HepG2 (cell line): ENCODE results near the gene GRB7. TPM values are rescaled to one million over a fixed set of nuclear protein-coding genes. Genes with fewer than 3 reads are reported as not detected.
A peak's percentile ranks its signal among the peaks of the same experiment; 100 is the strongest.

Experiments
- BHLHE40 ChIP-seq: IDR thresholded peaks from 2 replicates; pipeline ENCODE4 v1.6.1; 2011; ENCODE audit warnings: low read length, improper control_type of control experiment
- CEBPG ChIP-seq: IDR thresholded peaks from 2 replicates; pipeline ENCODE4 v1.6.1; 2016
- EP300 ChIP-seq, 3 experiments: sonication (generic) in 1 of 3; formaldehyde crosslinking in 1 of 3; IDR thresholded peaks; 2 replicates each; pipeline versions ENCODE4 v1.5.1 to v1.6.1; 2011 to 2020; ENCODE audit warnings: low read depth in 2 of 3, low read length in 2 of 3, borderline replicate concordance in 1 of 3, improper control_type of control experiment in 1 of 3, mild to moderate bottlenecking in 1 of 3, missing genetic modification reagents in 1 of 3, moderate library complexity in 1 of 3
- GATAD1 ChIP-seq: IDR thresholded peaks from 2 replicates; pipeline ENCODE4 v1.6.1; 2016; ENCODE audit warnings: missing genetic modification reagents, missing compliant biosample characterization
- HCFC1 ChIP-seq: fragments of 150-350 bp; IDR thresholded peaks from 2 replicates; pipeline ENCODE4 v1.6.1; 2014; ENCODE audit warnings: low read depth, low read length
- KDM2A ChIP-seq: sonication (generic); formaldehyde crosslinking; IDR thresholded peaks from 2 replicates; pipeline ENCODE4 v1.4.0; 2020; ENCODE audit warnings: low read depth, missing genetic modification reagents, borderline replicate concordance
- MTA3 ChIP-seq: sonication (generic); formaldehyde crosslinking; IDR thresholded peaks from 2 replicates; pipeline ENCODE4 v1.4.0; 2020; ENCODE audit warnings: missing genetic modification reagents
- NR1H2 ChIP-seq: sonication (generic); formaldehyde crosslinking; IDR thresholded peaks from 2 replicates; pipeline ENCODE4 v1.8.1; 2022; ENCODE audit warnings: low read depth, missing genetic modification reagents, borderline replicate concordance
- PHF20 ChIP-seq: sonication (generic); formaldehyde crosslinking; IDR thresholded peaks from 2 replicates; pipeline ENCODE4 v1.5.0; 2020; ENCODE audit warnings: mild to moderate bottlenecking, missing genetic modification reagents
- SNAI1 ChIP-seq: sonication (generic); formaldehyde crosslinking; IDR thresholded peaks from 2 replicates; pipeline ENCODE4 v1.5.0; 2020; ENCODE audit warnings: mild to moderate bottlenecking, missing genetic modification reagents, borderline replicate concordance
- SP140L ChIP-seq: sonication (generic); formaldehyde crosslinking; IDR thresholded peaks from 2 replicates; pipeline ENCODE4 v1.4.0; 2020; ENCODE audit warnings: missing genetic modification reagents, borderline replicate concordance
- ZC3H13 ChIP-seq: sonication (generic); formaldehyde crosslinking; IDR thresholded peaks from 2 replicates; pipeline ENCODE4 v1.8.1; 2023; ENCODE audit warnings: mild to moderate bottlenecking, missing genetic modification reagents, moderate library complexity
- ZIK1 ChIP-seq: sonication (generic); formaldehyde crosslinking; IDR thresholded peaks from 2 replicates; pipeline ENCODE4 v1.5.0; 2020; ENCODE audit warnings: mild to moderate bottlenecking, low read depth, missing genetic modification reagents, borderline replicate concordance
- ZNF337 ChIP-seq: sonication (generic); formaldehyde crosslinking; IDR thresholded peaks from 2 replicates; pipeline ENCODE4 v1.5.1; 2020; ENCODE audit warnings: missing genetic modification reagents, low read depth, mild to moderate bottlenecking, borderline replicate concordance
- ZNF44 ChIP-seq: sonication (generic); formaldehyde crosslinking; IDR thresholded peaks from 2 replicates; pipeline ENCODE4 v1.5.1; 2020; ENCODE audit warnings: mild to moderate bottlenecking, missing genetic modification reagents
- polyA plus RNA-seq, 8 experiments: library from polyadenylated mRNA; depleted of rRNA in 3 of 8; stranded (reverse) in 7 of 8; unstranded in 1 of 8; fragments of >200 nt; fragmentation: Illumina TruSeq in 4 of 8; extraction: Trizol in 4 of 8; gene quantifications; 2 replicates each; pipeline versions ENCODE4 v1.2.1 to v1.2.3, GENCODE V29; 2011 to 2016; ENCODE audit warnings: low read depth in 4 of 8, missing spikeins in 1 of 8, mixed read lengths in 1 of 8; ENCODE audit not compliant: insufficient read depth in 1 of 8
- total RNA-seq, 5 experiments: library from RNA; depleted of rRNA; stranded (reverse); fragments of >200 nt; fragmentation: Illumina TruSeq; extraction: Trizol; gene quantifications; 2 replicates each; pipeline ENCODE4 v1.2.3, GENCODE V29; 2016; ENCODE audit warnings: low read depth in 1 of 5
- TF ChIP-seq, protein P1 (sequence below): sonication (generic); formaldehyde crosslinking; IDR thresholded peaks from 2 replicates; pipeline ENCODE4 v1.5.1; 2020; ENCODE audit warnings: mild to moderate bottlenecking, missing genetic modification reagents, borderline replicate concordance
- TF ChIP-seq, protein P2 (sequence below): sonication (generic); formaldehyde crosslinking; IDR thresholded peaks from 2 replicates; pipeline ENCODE4 v1.4.0; 2020; ENCODE audit warnings: missing genetic modification reagents, low read depth, mild to moderate bottlenecking, borderline replicate concordance
- TF ChIP-seq, protein P3 (sequence below): sonication (generic); formaldehyde crosslinking; IDR thresholded peaks from 2 replicates; pipeline ENCODE4 v1.9.0; 2022; ENCODE audit warnings: missing genetic modification reagents, mild to moderate bottlenecking, borderline replicate concordance
- TF ChIP-seq, protein P4 (sequence below): sonication (generic); formaldehyde crosslinking; IDR thresholded peaks from 2 replicates; pipeline ENCODE4 v1.4.0; 2020; ENCODE audit warnings: missing genetic modification reagents
- TF ChIP-seq, protein P5 (sequence below): sonication (generic); formaldehyde crosslinking; conservative IDR thresholded peaks from 2 replicates; pipeline ENCODE4 v1.4.0; 2020; ENCODE audit warnings: missing genetic modification reagents

Gene GRB7
- total and polyA plus RNA-seq, 2 of the 13 experiments (the other 11 are each of a cell fraction or from before 2014, with no cell fraction given), result 60.2 to 77.7 TPM

DNA sequence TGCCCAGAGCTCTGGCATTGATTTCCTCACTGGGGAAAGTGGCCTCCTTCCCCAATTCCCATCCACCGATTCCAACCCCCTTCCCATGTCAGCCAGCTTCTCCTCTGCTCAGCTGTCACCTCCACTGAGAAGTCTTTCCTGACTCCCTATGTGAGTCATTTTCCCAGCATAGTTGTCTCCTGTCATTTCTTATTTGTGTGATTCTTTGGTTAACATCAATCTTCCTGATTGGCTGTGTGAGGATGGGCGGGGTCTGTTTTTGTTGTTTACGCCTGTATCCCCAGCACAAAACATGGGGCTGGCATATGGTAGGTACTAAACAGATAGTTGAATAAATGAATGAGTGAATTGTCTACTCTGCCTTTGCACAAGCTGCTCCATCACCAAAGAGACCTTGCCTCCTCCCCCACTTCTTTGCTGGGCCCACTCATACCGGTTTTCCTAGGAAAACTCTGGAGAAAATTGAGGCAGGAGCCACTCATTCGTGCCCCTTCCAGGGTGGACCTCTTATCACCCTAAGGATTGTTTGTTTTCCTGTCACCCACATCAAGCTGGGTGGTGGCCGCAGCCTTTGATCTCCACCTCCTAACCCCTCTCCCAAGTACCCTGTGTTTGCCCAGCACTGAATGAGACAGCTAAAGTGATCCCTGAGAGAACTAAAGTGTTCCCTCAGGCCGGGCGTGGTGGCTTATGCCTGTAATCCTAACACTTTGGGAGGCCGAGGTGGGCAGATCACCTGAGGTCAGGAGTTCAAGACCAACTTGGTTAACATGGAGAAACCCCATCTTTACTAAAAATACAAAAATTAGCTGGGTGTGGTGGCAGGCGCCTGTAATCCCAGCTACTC is 1.2 kb upstream of the GRB7 start (continued):
- TF ChIP-seq, protein P1, sequence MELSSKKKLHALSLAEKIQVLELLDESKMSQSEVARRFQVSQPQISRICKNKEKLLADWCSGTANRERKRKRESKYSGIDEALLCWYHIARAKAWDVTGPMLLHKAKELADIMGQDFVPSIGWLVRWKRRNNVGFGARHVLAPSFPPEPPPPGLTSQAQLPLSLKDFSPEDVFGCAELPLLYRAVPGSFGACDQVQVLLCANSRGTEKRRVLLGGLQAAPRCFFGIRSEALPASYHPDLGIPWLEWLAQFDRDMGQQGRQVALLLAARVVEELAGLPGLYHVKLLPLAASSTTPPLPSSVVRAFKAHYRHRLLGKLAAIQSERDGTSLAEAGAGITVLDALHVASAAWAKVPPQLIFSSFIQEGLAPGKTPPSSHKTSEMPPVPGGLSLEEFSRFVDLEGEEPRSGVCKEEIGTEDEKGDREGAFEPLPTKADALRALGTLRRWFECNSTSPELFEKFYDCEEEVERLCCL, result no peak
- TF ChIP-seq SNAI1 (no peak), MTA3 (no peak), BHLHE40 (peak; percentile 53), EP300 (IDR thresholded peaks at IDR 0.05; ENCODE audit: low read depth in 2 of 2, low read length in 2 of 2) (peak in 1 of 2 experiments; percentile 86; a peak in 2 of 4 replicates), EP300 (CRISPR knock-in tag; IDR thresholded peaks at IDR 0.05; ENCODE audit: borderline replicate concordance) (peak; percentile 75; the same call in 1 of the 2 replicates), ZC3H13 (CRISPR knock-in tag) (peak; percentile 65; the same call in 1 of the 2 replicates), KDM2A (CRISPR knock-in tag) (0 out of 2 replicates have a peak, but pooled peaks have one; percentile 20), PHF20 (CRISPR knock-in tag) (no peak), ZNF337 (CRISPR knock-in tag) (no peak), NR1H2 (CRISPR knock-in tag) (no peak), GATAD1 (CRISPR knock-in tag) (0 out of 2 replicates have a peak, but pooled peaks have one; percentile 58), ZIK1 (CRISPR knock-in tag) (no peak), HCFC1 (no peak), SP140L (peak; percentile 85; the same call in 1 of the 2 replicates), ZNF44 (CRISPR knock-in tag) (no peak), CEBPG (CRISPR knock-in tag) (no peak; the same call in 1 of the 2 replicates)
- TF ChIP-seq, protein P2, sequence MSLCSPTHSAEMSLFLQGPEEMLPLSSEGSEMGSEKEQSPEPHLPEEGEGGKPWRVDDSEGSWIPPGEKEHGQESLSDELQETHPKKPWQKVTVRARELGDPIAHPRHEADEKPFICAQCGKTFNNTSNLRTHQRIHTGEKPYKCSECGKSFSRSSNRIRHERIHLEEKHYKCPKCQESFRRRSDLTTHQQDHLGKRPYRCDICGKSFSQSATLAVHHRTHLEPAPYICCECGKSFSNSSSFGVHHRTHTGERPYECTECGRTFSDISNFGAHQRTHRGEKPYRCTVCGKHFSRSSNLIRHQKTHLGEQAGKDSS (CRISPR knock-in tag), result no peak
- TF ChIP-seq, protein P3, sequence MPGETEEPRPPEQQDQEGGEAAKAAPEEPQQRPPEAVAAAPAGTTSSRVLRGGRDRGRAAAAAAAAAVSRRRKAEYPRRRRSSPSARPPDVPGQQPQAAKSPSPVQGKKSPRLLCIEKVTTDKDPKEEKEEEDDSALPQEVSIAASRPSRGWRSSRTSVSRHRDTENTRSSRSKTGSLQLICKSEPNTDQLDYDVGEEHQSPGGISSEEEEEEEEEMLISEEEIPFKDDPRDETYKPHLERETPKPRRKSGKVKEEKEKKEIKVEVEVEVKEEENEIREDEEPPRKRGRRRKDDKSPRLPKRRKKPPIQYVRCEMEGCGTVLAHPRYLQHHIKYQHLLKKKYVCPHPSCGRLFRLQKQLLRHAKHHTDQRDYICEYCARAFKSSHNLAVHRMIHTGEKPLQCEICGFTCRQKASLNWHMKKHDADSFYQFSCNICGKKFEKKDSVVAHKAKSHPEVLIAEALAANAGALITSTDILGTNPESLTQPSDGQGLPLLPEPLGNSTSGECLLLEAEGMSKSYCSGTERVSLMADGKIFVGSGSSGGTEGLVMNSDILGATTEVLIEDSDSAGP (CRISPR knock-in tag), result no peak
- TF ChIP-seq, protein P4, sequence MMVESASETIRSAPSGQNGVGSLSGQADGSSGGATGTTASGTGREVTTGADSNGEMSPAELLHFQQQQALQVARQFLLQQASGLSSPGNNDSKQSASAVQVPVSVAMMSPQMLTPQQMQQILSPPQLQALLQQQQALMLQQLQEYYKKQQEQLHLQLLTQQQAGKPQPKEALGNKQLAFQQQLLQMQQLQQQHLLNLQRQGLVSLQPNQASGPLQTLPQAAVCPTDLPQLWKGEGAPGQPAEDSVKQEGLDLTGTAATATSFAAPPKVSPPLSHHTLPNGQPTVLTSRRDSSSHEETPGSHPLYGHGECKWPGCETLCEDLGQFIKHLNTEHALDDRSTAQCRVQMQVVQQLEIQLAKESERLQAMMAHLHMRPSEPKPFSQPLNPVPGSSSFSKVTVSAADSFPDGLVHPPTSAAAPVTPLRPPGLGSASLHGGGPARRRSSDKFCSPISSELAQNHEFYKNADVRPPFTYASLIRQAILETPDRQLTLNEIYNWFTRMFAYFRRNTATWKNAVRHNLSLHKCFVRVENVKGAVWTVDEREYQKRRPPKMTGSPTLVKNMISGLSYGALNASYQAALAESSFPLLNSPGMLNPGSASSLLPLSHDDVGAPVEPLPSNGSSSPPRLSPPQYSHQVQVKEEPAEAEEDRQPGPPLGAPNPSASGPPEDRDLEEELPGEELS (CRISPR knock-in tag), result peak; percentile 92
- TF ChIP-seq, protein P5, sequence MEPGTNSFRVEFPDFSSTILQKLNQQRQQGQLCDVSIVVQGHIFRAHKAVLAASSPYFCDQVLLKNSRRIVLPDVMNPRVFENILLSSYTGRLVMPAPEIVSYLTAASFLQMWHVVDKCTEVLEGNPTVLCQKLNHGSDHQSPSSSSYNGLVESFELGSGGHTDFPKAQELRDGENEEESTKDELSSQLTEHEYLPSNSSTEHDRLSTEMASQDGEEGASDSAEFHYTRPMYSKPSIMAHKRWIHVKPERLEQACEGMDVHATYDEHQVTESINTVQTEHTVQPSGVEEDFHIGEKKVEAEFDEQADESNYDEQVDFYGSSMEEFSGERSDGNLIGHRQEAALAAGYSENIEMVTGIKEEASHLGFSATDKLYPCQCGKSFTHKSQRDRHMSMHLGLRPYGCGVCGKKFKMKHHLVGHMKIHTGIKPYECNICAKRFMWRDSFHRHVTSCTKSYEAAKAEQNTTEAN (CRISPR knock-in tag), result no peak
